GM23248 (cell line): ENCODE results near the gene ISCA1.

Experiments used
- EZH2 ChIP-seq: fragments of 200-600 bp; sonication (generic); IDR thresholded peaks from 2 replicates; pipeline ENCODE4 v1.6.1; 2018; ENCODE audit warnings: antibody characterized with exemption, mild to moderate bottlenecking; ENCODE audit not compliant: insufficient read depth, poor library complexity, severe bottlenecking
- EZH2phosphoT487 ChIP-seq: fragments of 200-600 bp; sonication (generic); IDR thresholded peaks from 2 replicates; pipeline ENCODE4 v1.6.1; 2018; ENCODE audit warnings: antibody characterized with exemption, moderate library complexity, mild to moderate bottlenecking, low read depth; ENCODE audit not compliant: insufficient read depth

DNA sequence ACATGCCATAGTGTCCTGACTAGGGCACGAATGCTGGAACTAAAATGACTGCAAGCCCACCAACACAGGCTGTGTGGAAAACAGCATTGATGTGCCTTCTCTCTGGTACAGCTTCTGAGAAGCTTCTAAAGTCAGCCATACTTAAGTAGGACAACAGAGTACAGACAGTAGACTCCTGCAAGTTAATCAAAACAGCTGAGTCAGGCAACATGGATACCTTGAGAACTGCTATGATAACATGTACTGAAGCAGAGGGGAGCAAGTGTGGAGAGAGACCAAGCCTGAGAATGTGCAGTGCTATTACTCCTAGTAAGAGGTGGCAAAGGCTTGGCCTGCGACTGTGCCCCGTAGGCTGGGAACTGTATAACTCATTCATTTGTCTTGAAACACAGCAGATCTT lies 2.5 kb downstream of the ISCA1 start:
- TF ChIP-seq EZH2phosphoT487 (no peak), EZH2 (no peak)
